Activated CD8-positive, alpha-beta T cell treated with anti-CD3 and anti-CD28 coated beads for 36 hours (primary cell): ENCODE measurements around the gene C1orf216. TPM values are rescaled to one million over a fixed set of nuclear protein-coding genes. Genes with fewer than 3 reads are reported as not detected.
A peak's percentile ranks its signal among the peaks of the same experiment; 100 is the strongest.
"Not testable (repeated sequence)": the region's sequence is repeated elsewhere in the genome, so short reads cannot be mapped to it uniquely, and the experiment has no call there.

Experiments used
- ATAC-seq: fragments of 200-7000 bp; cut with Tn5 transposase; one replicate; pipeline ENCODE4 v1.10.0; 2021; ENCODE audit warnings: mild to moderate bottlenecking, moderate library complexity
- CTCF ChIA-PET: fragments of 350-600 bp; sonication (Branson Sonifier 250); formaldehyde crosslinking; loops from one replicate; lab custom pipeline; 2021; ENCODE audit warnings: antibody characterized with exemption; lab: Charles Lee
- POLR2A ChIA-PET: fragments of 350-600 bp; sonication (Branson Sonifier 250); formaldehyde crosslinking; loops from one replicate; lab custom pipeline; 2021; ENCODE audit warnings: antibody characterized with exemption; lab: Charles Lee
- DNase-seq: peaks from one replicate; pipeline ENCODE4 v3.0.0-alpha.2; 2020
- H3K27ac Mint-ChIP-seq: one replicate; pipeline ENCODE4 v1.8.0; 2021; ENCODE audit warnings: mild to moderate bottlenecking, mixed read lengths
- H3K27me3 Mint-ChIP-seq: one replicate; pipeline ENCODE4 v1.8.0; 2021; ENCODE audit warnings: mixed read lengths
- H3K36me3 Mint-ChIP-seq: one replicate; pipeline ENCODE4 v1.8.0; 2021; ENCODE audit warnings: low read depth, mixed read lengths
- H3K4me1 Mint-ChIP-seq: one replicate; pipeline ENCODE4 v1.8.0; 2021; ENCODE audit warnings: low read depth, mixed read lengths
- H3K4me3 Mint-ChIP-seq: one replicate; pipeline ENCODE4 v1.8.0; 2021; ENCODE audit warnings: mild to moderate bottlenecking, moderate library complexity, mixed read lengths
- H3K9me3 Mint-ChIP-seq: one replicate; pipeline ENCODE4 v1.8.0; 2021; ENCODE audit warnings: mixed read lengths
- intact Hi-C: fragments of 100-400 bp; cut with micrococcal nuclease; formaldehyde crosslinking; loops from one replicate; pipeline ENCODE4 v1.10.0; 2022
- total RNA-seq, 2 experiments: library from RNA; stranded (reverse); gene quantifications; one replicate each; pipeline ENCODE4 v1.2.3, GENCODE V29; 2021
- TF ChIP-seq, protein P1 (sequence below): fragments of 200-600 bp; IDR thresholded peaks from one replicate; pipeline ENCODE4 v1.8.0; 2022; ENCODE audit warnings: antibody characterized with exemption, mild to moderate bottlenecking

C1orf216 gene
- total RNA-seq, 2 experiments from 2014 or later: 10.4 to 11.0 TPM

DNA sequence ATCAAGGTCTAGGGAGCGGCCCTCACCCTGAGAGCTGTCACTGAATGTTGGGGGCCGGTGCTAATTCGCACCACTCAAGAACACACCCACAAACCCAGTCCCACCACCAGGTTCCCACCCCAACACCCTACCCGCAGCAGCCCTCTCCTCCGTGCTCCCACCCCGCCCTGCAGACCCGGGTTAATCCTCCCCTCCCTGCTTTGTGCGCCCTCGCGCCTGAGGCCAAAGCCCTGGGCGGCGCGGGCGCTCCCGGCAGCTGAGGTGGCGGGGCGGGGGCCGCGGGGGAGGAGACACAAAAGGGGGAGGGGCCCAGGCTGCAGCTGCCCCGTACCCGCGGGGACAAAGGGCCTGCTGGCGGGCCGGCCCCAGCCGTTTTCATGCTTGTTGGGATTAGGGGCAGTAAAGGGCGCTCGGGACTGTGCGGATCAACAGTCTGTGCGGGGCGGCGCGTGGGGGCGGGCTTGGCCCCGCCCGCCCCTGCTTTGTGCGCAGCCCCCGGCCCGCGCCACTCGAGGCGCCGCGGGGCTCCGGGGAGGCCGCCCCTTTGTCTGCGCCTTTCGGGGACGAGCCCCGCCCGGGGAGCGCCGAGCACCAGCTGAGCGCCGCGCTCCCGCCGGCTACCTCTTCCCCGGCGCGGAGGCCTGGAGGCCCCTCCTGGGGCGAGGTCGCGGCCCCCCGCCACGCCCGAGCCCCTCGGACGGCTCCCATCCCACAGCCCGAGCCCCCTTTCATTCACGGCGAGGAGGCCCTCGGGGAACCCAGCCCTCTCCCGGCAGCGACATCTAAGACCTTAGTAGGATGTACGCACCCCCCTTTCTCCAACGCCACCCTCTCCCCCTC, 10.9 kb downstream of the C1orf216 start:
- Mint-ChIP-seq H3K36me3 (no peaks in the 10 kb centered on the region), H3K4me1 (peaks cover 16% of the 10 kb centered on the region), H3K4me3 (peak overlapping the region; percentile 60), H3K9me3 (no peaks in the 10 kb centered on the region), H3K27ac (no peak overlapping the region), H3K27me3 (peaks cover 33% of the 10 kb centered on the region)
- DNase-seq (peak; percentile 24), ATAC-seq (peak; percentile 54)
- ChIA-PET POLR2A (interaction anchor here (0.7 to 2.6 kb wide), 5 partner anchors 8 to 71 kb away, joined by 3 to 7 read pairs (median 5); partner anchors contain the start of genes C1orf216 and CLSPN), CTCF (interaction anchor here (1.1 to 7.9 kb wide), 3 partner anchors 8 to 143 kb away, joined by 3 to 54 read pairs (median 9); no protein-coding TSS in a partner anchor)
- intact Hi-C loops: no loop called here
- TF ChIP-seq, protein P1, sequence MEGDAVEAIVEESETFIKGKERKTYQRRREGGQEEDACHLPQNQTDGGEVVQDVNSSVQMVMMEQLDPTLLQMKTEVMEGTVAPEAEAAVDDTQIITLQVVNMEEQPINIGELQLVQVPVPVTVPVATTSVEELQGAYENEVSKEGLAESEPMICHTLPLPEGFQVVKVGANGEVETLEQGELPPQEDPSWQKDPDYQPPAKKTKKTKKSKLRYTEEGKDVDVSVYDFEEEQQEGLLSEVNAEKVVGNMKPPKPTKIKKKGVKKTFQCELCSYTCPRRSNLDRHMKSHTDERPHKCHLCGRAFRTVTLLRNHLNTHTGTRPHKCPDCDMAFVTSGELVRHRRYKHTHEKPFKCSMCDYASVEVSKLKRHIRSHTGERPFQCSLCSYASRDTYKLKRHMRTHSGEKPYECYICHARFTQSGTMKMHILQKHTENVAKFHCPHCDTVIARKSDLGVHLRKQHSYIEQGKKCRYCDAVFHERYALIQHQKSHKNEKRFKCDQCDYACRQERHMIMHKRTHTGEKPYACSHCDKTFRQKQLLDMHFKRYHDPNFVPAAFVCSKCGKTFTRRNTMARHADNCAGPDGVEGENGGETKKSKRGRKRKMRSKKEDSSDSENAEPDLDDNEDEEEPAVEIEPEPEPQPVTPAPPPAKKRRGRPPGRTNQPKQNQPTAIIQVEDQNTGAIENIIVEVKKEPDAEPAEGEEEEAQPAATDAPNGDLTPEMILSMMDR: no peak

DNA sequence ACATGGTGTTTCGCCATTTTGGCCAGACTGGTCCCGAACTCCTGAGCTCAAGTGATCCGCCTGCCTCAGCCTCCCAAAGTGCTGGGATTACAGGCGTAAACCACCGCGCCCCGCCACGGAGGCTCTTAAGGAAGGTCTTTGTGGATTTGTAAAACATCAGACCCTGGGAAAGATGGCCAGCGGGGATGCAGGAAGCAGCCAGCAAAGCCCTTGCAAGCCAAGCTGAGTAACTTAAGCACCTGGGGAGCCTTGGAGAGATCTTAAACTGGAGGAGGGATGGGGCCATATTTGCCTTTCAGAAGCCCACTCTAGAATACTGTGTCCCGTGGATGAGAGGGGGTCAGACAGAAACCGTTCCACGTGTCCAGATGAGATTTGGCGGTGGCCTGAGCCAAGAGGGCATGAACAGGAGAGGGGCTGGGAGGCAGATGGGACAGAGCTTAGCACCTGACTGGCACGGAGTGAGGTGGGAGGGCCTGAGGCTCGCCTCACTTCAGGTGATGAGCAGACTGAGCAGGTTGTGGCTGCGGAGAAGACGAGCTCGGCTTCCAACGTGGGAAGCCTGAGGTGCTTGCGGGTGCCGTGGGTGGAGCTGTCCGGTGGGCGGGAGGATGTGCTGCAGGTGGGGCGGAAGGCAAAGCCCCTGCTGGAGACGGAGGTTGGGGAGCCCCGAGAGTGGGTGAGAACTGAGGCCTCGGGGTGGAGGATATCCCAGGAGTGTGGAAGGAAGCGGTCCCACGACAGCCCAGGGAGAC, 11.7 kb downstream of the C1orf216 start:
- H3K4me1 Mint-ChIP-seq: peaks cover 16% of the 10 kb centered on the region
- ChIA-PET CTCF (interaction anchor here (1.1 to 7.9 kb wide), 3 partner anchors 9 to 142 kb away, joined by 3 to 54 read pairs (median 9); no protein-coding TSS in a partner anchor), POLR2A (interaction anchor here (0.6 to 2.6 kb wide), 7 partner anchors 9 to 459 kb away, joined by 3 to 7 read pairs (median 3); partner anchors contain the start of genes C1orf216 and CLSPN)
- peaks cover 37% of the 10 kb centered on the region for H3K27me3 Mint-ChIP-seq
- TF ChIP-seq, protein P1: no peak
- H3K36me3 Mint-ChIP-seq: no peaks in the 10 kb centered on the region
- no peak overlapping the region for H3K27ac Mint-ChIP-seq
- ATAC-seq (peak; percentile 29), DNase-seq (peak; percentile 38)
- peak overlapping the region; percentile 60 for H3K4me3 Mint-ChIP-seq
- H3K9me3 Mint-ChIP-seq: no peaks in the 10 kb centered on the region
- intact Hi-C loops: no loop called here

DNA sequence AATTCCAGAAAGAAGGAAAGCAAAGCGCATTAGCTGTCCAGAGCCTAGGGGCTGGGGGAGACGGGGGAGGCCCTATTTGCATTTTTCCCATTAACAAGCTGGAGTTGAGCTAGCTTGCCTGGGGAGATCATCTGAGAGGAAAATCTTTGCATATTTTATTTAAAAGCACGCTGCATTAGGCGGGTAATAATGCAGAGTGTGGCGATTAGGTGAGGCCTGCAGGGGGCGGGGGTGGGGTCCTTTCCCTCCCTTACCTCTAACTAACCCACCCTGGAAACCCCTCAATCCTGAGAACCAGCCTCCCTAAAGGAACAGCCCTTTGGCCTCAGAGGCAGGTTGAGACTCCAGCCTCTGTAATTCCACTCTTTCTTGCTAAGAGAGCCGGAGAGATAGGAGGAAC, 16.2 kb downstream of the C1orf216 start:
- intact Hi-C loops: no loop called here
- TF ChIP-seq, protein P1: no peak
- ATAC-seq: no peak
- Mint-ChIP-seq H3K27ac (no peak overlapping the region), H3K9me3 (no peaks in the 10 kb centered on the region), H3K36me3 (no peaks in the 10 kb centered on the region), H3K4me1 (peaks cover 8% of the 10 kb centered on the region), H3K4me3 (no peak overlapping the region), H3K27me3 (peaks cover 51% of the 10 kb centered on the region)
- ChIA-PET POLR2A (no interaction called here), CTCF (interaction anchor here (1.3 to 7.9 kb wide), 3 partner anchors 14 to 134 kb away, joined by 3 to 54 read pairs (median 5); no protein-coding TSS in a partner anchor)
- DNase-seq: no peak

DNA sequence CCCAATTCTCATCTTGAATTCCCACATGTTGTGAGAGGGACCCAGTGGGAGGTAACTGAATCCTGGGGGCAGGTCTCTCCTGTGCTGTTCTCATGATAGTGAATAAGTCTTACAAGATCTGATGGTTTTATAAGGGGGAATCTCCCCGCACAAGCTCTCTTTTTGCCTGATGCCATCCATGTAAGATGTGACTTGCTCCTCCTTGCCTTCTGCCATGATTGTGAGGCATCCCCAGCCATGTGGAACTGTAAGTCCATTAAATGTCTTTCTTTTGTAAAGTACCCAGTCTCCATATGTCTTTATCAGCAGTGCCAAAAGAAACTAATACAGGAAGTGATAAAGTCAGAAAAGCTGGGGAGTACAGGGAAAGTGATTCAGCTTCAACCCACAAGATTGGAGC, 19.5 kb downstream of the C1orf216 start:
- H3K27me3 Mint-ChIP-seq: peaks cover 40% of the 10 kb centered on the region
- POLR2A ChIA-PET, intact Hi-C loops, ATAC-seq, H3K4me1 Mint-ChIP-seq, H3K4me3 Mint-ChIP-seq, H3K27ac Mint-ChIP-seq, DNase-seq, H3K36me3 Mint-ChIP-seq, H3K9me3 Mint-ChIP-seq: not testable (repeated sequence)
- CTCF ChIA-PET: interaction anchor here (3.0 kb wide), 1 partner anchor 17 kb away, joined by 16 read pairs; no protein-coding TSS in a partner anchor

DNA sequence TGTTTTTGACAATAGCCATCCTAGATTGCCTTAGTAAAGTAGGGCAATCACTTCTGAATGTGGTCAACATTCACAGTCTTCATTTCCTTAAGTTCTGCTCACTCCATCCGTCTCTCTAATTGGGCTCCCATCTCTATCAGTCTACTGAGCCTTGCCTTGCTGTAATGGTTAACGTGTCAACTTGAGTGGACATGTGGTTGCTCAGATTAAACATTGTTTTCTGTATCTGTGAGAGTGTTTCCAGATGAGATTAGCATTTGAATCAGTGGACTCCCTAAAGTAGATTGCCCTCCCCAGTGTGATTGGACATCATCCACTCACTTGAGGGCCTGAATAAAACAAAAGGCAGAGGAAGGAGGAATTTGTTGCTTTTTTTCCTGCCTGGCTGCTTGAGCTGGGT, 26.4 kb downstream of the C1orf216 start:
- Mint-ChIP-seq H3K4me3 (no peak overlapping the region), H3K36me3 (no peaks in the 10 kb centered on the region), H3K4me1 (no peaks in the 10 kb centered on the region), H3K9me3 (no peaks in the 10 kb centered on the region), H3K27ac (no peak overlapping the region), H3K27me3 (peaks cover 7% of the 10 kb centered on the region)
- ChIA-PET CTCF (no interaction called here), POLR2A (no interaction called here)
- no peak for ATAC-seq
- DNase-seq: no peak
- TF ChIP-seq, protein P1: no peak
- intact Hi-C loops: no loop called here
